Measurements from ENCODE around the gene LENG8. TPM values are rescaled to one million over a fixed set of nuclear protein-coding genes. Genes with fewer than 3 reads are reported as not detected.

Gene LENG8
- total RNA-seq: 100 to 1,000 TPM; 191 to 282 TPM

GRCh38 chr19:54448774-54449700, at the start of gene LENG8:
Gene LENG8 (plus strand): TSS chr19:54449199. CDS start chr19:54451345, 2,146 bp downstream.
- H3K36me3 Mint-ChIP-seq: peaks cover 57% of the 10 kb centered on the region
- CTCF ChIA-PET: interaction anchor here (0.7 to 2.1 kb wide), 7 partner anchors 9 to 237 kb away, joined by 3 to 8 read pairs (median 5); partner anchors contain the start of gene LENG9

GRCh38 chr19:54400913-54401312, 48.1 kb upstream of the LENG8 start:
- CTCF ChIA-PET: interaction anchor here (0.7 kb wide), 1 partner anchor 50 kb away, joined by 3 read pairs; no protein-coding TSS in a partner anchor
- Mint-ChIP-seq H3K27me3 (peaks cover 5% of the 10 kb centered on the region), H3K36me3 (no peaks in the 10 kb centered on the region)

More at GRCh38 chr19:54448774-54449700, at the start of gene LENG8:
- H3K27me3 Mint-ChIP-seq: no peaks in the 10 kb centered on the region
- H3K4me1 Mint-ChIP-seq: peaks cover 46% of the 10 kb centered on the region
- H3K27ac Mint-ChIP-seq: peak within 1 kb of the TSS; percentile 98
- H3K4me3 Mint-ChIP-seq: peak within 1 kb of the TSS; percentile 98
- ATAC-seq (peak; percentile 91), DNase-seq (peak; percentile 98)
- no peaks in the 10 kb centered on the region for H3K9me3 Mint-ChIP-seq (ENCODE audit: low read depth)

GRCh38 chr19:54403054-54403453, 45.9 kb upstream of the LENG8 start:
- H3K9me3 Mint-ChIP-seq (ENCODE audit: low read depth): peaks cover 5% of the 10 kb centered on the region
- CTCF ChIA-PET: no interaction called here
- H3K4me3 Mint-ChIP-seq: no peak overlapping the region
- no peaks in the 10 kb centered on the region for H3K36me3 Mint-ChIP-seq
- DNase-seq (no peak), ATAC-seq (no peak)
- no peak overlapping the region for H3K27ac Mint-ChIP-seq
- no peaks in the 10 kb centered on the region for H3K4me1 Mint-ChIP-seq
- peaks cover 5% of the 10 kb centered on the region for H3K27me3 Mint-ChIP-seq

More at GRCh38 chr19:54400913-54401312, 48.1 kb upstream of the LENG8 start:
- H3K4me3 Mint-ChIP-seq: no peak overlapping the region
- no peak for DNase-seq
- no peak overlapping the region for H3K27ac Mint-ChIP-seq
- H3K9me3 Mint-ChIP-seq (ENCODE audit: low read depth): no peaks in the 10 kb centered on the region
- ATAC-seq: no peak
- no peaks in the 10 kb centered on the region for H3K4me1 Mint-ChIP-seq

- no peaks in the 10 kb centered on the region for H3K4me1 Mint-ChIP-seq
- H3K9me3 Mint-ChIP-seq (ENCODE audit: low read depth): peaks cover 16% of the 10 kb centered on the region
- no peak overlapping the region for H3K4me3 Mint-ChIP-seq
- CTCF ChIA-PET: no interaction called here
- H3K27ac Mint-ChIP-seq: no peak overlapping the region
- peaks cover 3% of the 10 kb centered on the region for H3K36me3 Mint-ChIP-seq
- ATAC-seq: no peak
- DNase-seq: no peak
- peaks cover 12% of the 10 kb centered on the region for H3K27me3 Mint-ChIP-seq
These were observed 43.4 kb upstream of the LENG8 start for GRCh38 chr19:54405628-54406027.

- no peak for DNase-seq
These were observed 41.2 kb upstream of the LENG8 start for GRCh38 chr19:54407780-54408179.

GRCh38 chr19:54408456-54409026, 40.5 kb upstream of the LENG8 start:
- Mint-ChIP-seq H3K36me3 (peaks cover 3% of the 10 kb centered on the region), H3K4me1 (no peaks in the 10 kb centered on the region), H3K27ac (no peak overlapping the region), H3K9me3 (ENCODE audit: low read depth) (peaks cover 19% of the 10 kb centered on the region), H3K27me3 (peaks cover 17% of the 10 kb centered on the region), H3K4me3 (no peak overlapping the region)
- CTCF ChIA-PET: no interaction called here
- DNase-seq: no peak
- no peak for ATAC-seq

More at GRCh38 chr19:54407780-54408179, 41.2 kb upstream of the LENG8 start:
- Mint-ChIP-seq H3K27me3 (peaks cover 19% of the 10 kb centered on the region), H3K36me3 (peaks cover 3% of the 10 kb centered on the region), H3K4me1 (no peaks in the 10 kb centered on the region), H3K27ac (no peak overlapping the region), H3K4me3 (no peak overlapping the region), H3K9me3 (ENCODE audit: low read depth) (peaks cover 16% of the 10 kb centered on the region)
- ATAC-seq: no peak
- CTCF ChIA-PET: interaction anchor here (0.9 kb wide), 1 partner anchor 118 kb away, joined by 3 read pairs; no protein-coding TSS in a partner anchor

- no peak for ATAC-seq
- no peak overlapping the region for H3K4me3 Mint-ChIP-seq
- H3K27ac Mint-ChIP-seq: no peak overlapping the region
These were observed 38.0 kb upstream of the LENG8 start for GRCh38 chr19:54411033-54411432.

GRCh38 chr19:54412877-54413276, 36.1 kb upstream of the LENG8 start:
- Mint-ChIP-seq H3K4me1 (peaks cover 12% of the 10 kb centered on the region), H3K27ac (no peak overlapping the region), H3K36me3 (peaks cover 10% of the 10 kb centered on the region), H3K27me3 (peaks cover 43% of the 10 kb centered on the region), H3K9me3 (ENCODE audit: low read depth) (peaks cover 22% of the 10 kb centered on the region), H3K4me3 (no peak overlapping the region)
- CTCF ChIA-PET: no interaction called here
- ATAC-seq (no peak), DNase-seq (no peak)

More at GRCh38 chr19:54411033-54411432, 38.0 kb upstream of the LENG8 start:
- DNase-seq: no peak
- Mint-ChIP-seq H3K9me3 (ENCODE audit: low read depth) (peaks cover 26% of the 10 kb centered on the region), H3K36me3 (peaks cover 6% of the 10 kb centered on the region), H3K4me1 (peaks cover 3% of the 10 kb centered on the region), H3K27me3 (peaks cover 32% of the 10 kb centered on the region)
- CTCF ChIA-PET: interaction anchor here (1.2 kb wide), 1 partner anchor 20 kb away, joined by 3 read pairs; no protein-coding TSS in a partner anchor

- CTCF ChIA-PET: no interaction called here
- peak overlapping the region; percentile 62 for H3K27ac Mint-ChIP-seq
These were observed 34.8 kb upstream of the LENG8 start for GRCh38 chr19:54414156-54414555.

GRCh38 chr19:54415208-54415900, 33.6 kb upstream of the LENG8 start, which contains the start of gene TTYH1:
Gene TTYH1 (plus strand): TSS chr19:54415464. CDS start chr19:54415553, 89 bp downstream.
- DNase-seq (no peak), ATAC-seq (peak; percentile 24)
- CTCF ChIA-PET: interaction anchor here (1.2 to 1.6 kb wide), 5 partner anchors 11 to 149 kb away, joined by 3 to 4 read pairs (median 3); no protein-coding TSS in a partner anchor
- Mint-ChIP-seq H3K9me3 (ENCODE audit: low read depth) (peaks cover 10% of the 10 kb centered on the region), H3K27me3 (peaks cover 41% of the 10 kb centered on the region), H3K4me3 (no peak within 1 kb of the TSS), H3K36me3 (peaks cover 7% of the 10 kb centered on the region), H3K27ac (peak within 1 kb of the TSS; percentile 62), H3K4me1 (peaks cover 18% of the 10 kb centered on the region)

More at GRCh38 chr19:54414156-54414555, 34.8 kb upstream of the LENG8 start:
- Mint-ChIP-seq H3K9me3 (ENCODE audit: low read depth) (peaks cover 14% of the 10 kb centered on the region), H3K36me3 (peaks cover 8% of the 10 kb centered on the region), H3K27me3 (peaks cover 43% of the 10 kb centered on the region), H3K4me1 (peaks cover 18% of the 10 kb centered on the region), H3K4me3 (peak overlapping the region; percentile 5)
- DNase-seq (no peak), ATAC-seq (no peak)

- no peak overlapping the region for H3K4me3 Mint-ChIP-seq
- no peak overlapping the region for H3K27ac Mint-ChIP-seq
- peaks cover 18% of the 10 kb centered on the region for H3K4me1 Mint-ChIP-seq
- H3K9me3 Mint-ChIP-seq (ENCODE audit: low read depth): peaks cover 10% of the 10 kb centered on the region
- H3K27me3 Mint-ChIP-seq: peaks cover 34% of the 10 kb centered on the region
- no peak for DNase-seq
- CTCF ChIA-PET: interaction anchor here (1.2 to 1.6 kb wide), 5 partner anchors 11 to 150 kb away, joined by 3 to 4 read pairs (median 3); no protein-coding TSS in a partner anchor
- peaks cover 7% of the 10 kb centered on the region for H3K36me3 Mint-ChIP-seq
- ATAC-seq: no peak
These were observed 32.9 kb upstream of the LENG8 start for GRCh38 chr19:54415901-54416673.
